GM12892 (cell line): Measurements from ENCODE around the gene MTSS2.

ENCODE experiments used
- POLR2A ChIP-seq: IDR thresholded peaks from 2 replicates; pipeline ENCODE4 v1.6.1; 2011; ENCODE audit warnings: low read depth, low read length, control low read depth
- POLR2AphosphoS5 ChIP-seq: IDR thresholded peaks from 2 replicates; pipeline ENCODE4 v1.6.1; 2011; ENCODE audit warnings: low read depth, low read length, control low read depth
- TAF1 ChIP-seq: IDR thresholded peaks from 2 replicates; pipeline ENCODE4 v1.6.1; 2011; ENCODE audit warnings: low read depth, mild to moderate bottlenecking, control low read depth, low read length, borderline replicate concordance

GRCh38 chr16:70663524-70664324 lies 22.1 kb downstream of the MTSS2 start:
- no peak for TF ChIP-seq POLR2A
- TF ChIP-seq TAF1: no peak
- no peak for TF ChIP-seq POLR2AphosphoS5
